Lower leg skin (tissue), 3 donors: ENCODE data around the gene MAMLD1.

Experiments used
- CTCF ChIP-seq, 3 donors: fragments of 450-650 bp; IDR thresholded peaks; one replicate each; pipeline ENCODE4 v1.5.1; 2016; ENCODE audit warnings: antibody characterized with exemption in 3 of 3, mild to moderate bottlenecking in 3 of 3, moderate library complexity in 2 of 3
- POLR2A ChIP-seq, 2 donors: fragments of 450-650 bp; IDR thresholded peaks; one replicate each; pipeline ENCODE4 v1.6.1; 2016 to 2017; ENCODE audit warnings: antibody characterized with exemption in 2 of 2, mild to moderate bottlenecking in 1 of 2, moderate library complexity in 1 of 2

- TF ChIP-seq CTCF (IDR thresholded peaks at IDR 0.05) (no peak), POLR2A (IDR thresholded peaks at IDR 0.05) (no peak)
Observed at GRCh38 chrX:150316564-150316963, 46.6 kb upstream of the MAMLD1 start.
